H9 (cell line): ENCODE data around the gene ITIH6. TPM values are rescaled to one million over a fixed set of nuclear protein-coding genes. Genes with fewer than 3 reads are reported as not detected.

Experiments used
- DNase-seq: peaks from one replicate; pipeline ENCODE4 v3.0.0-alpha.2; 2017
- H2AFZ ChIP-seq: one replicate; pipeline ENCODE4 v1.6.1; 2013; ENCODE audit warnings: mild to moderate bottlenecking, low read length, control low read depth, moderate library complexity
- H2AK5ac ChIP-seq: 2 replicates; pipeline ENCODE4 v1.6.1; 2013; ENCODE audit warnings: low read length, control low read depth, mixed read lengths; ENCODE audit not compliant: insufficient read length
- H2BK120ac ChIP-seq: one replicate; pipeline ENCODE4 v1.6.1; 2013; ENCODE audit warnings: low read depth, mild to moderate bottlenecking, low read length, control low read depth, inconsistent platforms; ENCODE audit not compliant: poor library complexity, severe bottlenecking
- H2BK12ac ChIP-seq: 2 replicates; pipeline ENCODE4 v1.6.1; 2013; ENCODE audit warnings: low read length, control low read depth, mixed read lengths, low read depth; ENCODE audit not compliant: insufficient read length
- H2BK15ac ChIP-seq: 2 replicates; pipeline ENCODE4 v1.6.1; 2013; ENCODE audit warnings: low read depth, low read length, control low read depth
- H2BK20ac ChIP-seq: one replicate; pipeline ENCODE4 v1.6.1; 2013; ENCODE audit warnings: low read depth, mild to moderate bottlenecking, low read length, control low read depth, inconsistent platforms; ENCODE audit not compliant: poor library complexity, severe bottlenecking
- H2BK5ac ChIP-seq: 2 replicates; pipeline ENCODE4 v1.6.1; 2013; ENCODE audit warnings: low read length, control low read depth, mixed read lengths; ENCODE audit not compliant: insufficient read length
- H3K14ac ChIP-seq: 2 replicates; pipeline ENCODE4 v1.6.1; 2013; ENCODE audit warnings: low read length, control low read depth; ENCODE audit not compliant: insufficient read depth
- H3K18ac ChIP-seq: 2 replicates; pipeline ENCODE4 v1.6.1; 2013; ENCODE audit warnings: low read depth, mild to moderate bottlenecking, mixed read lengths, low read length, control low read depth; ENCODE audit not compliant: insufficient read length
- H3K23ac ChIP-seq: 2 replicates; pipeline ENCODE4 v1.6.1; 2013; ENCODE audit warnings: low read length, control low read depth, mixed read lengths, low read depth; ENCODE audit not compliant: insufficient read length
- H3K23me2 ChIP-seq: 2 replicates; pipeline ENCODE4 v1.6.1; 2013; ENCODE audit warnings: low read depth, mild to moderate bottlenecking, mixed read lengths, low read length, control low read depth; ENCODE audit not compliant: insufficient read length, poor library complexity, severe bottlenecking
- H3K27ac ChIP-seq: 2 replicates; pipeline ENCODE4 v1.5.1; 2013; ENCODE audit warnings: low read length, control low read depth, mixed read lengths, low read depth; ENCODE audit not compliant: insufficient read length
- H3K27me3 ChIP-seq: 2 replicates; pipeline ENCODE4 v1.6.1; 2013; ENCODE audit warnings: low read length, control low read depth, inconsistent platforms; ENCODE audit not compliant: insufficient read depth
- H3K4ac ChIP-seq: 2 replicates; pipeline ENCODE4 v1.6.1; 2013; ENCODE audit warnings: low read depth, mild to moderate bottlenecking, control low read depth, inconsistent platforms, low read length, moderate library complexity
- H3K4me1 ChIP-seq: 2 replicates; pipeline ENCODE4 v1.6.1; 2013; ENCODE audit warnings: low read length, control low read depth, inconsistent platforms; ENCODE audit not compliant: insufficient read depth
- H3K4me2 ChIP-seq: 2 replicates; pipeline ENCODE4 v1.6.1; 2013; ENCODE audit warnings: low read length, control low read depth, mixed read lengths; ENCODE audit not compliant: insufficient read length, insufficient read depth
- H3K56ac ChIP-seq: 2 replicates; pipeline ENCODE4 v1.6.1; 2013; ENCODE audit warnings: low read depth, mild to moderate bottlenecking, mixed read lengths, low read length, control low read depth; ENCODE audit not compliant: insufficient read length
- H3K79me1 ChIP-seq: 2 replicates; pipeline ENCODE4 v1.6.1; 2013; ENCODE audit warnings: low read depth, mild to moderate bottlenecking, moderate library complexity, low read length, control low read depth, inconsistent platforms; ENCODE audit not compliant: insufficient read depth, poor library complexity, severe bottlenecking
- H3K79me2 ChIP-seq: 2 replicates; pipeline ENCODE4 v1.6.1; 2013; ENCODE audit warnings: low read length, control low read depth, inconsistent platforms; ENCODE audit not compliant: insufficient read depth
- H3K9ac ChIP-seq: 2 replicates; pipeline ENCODE4 v1.6.1; 2013; ENCODE audit warnings: low read length, control low read depth, mixed read lengths; ENCODE audit not compliant: insufficient read length; ENCODE audit errors: extremely low read depth
- H3K9me3 ChIP-seq: one replicate; pipeline ENCODE4 v1.6.1; 2013; ENCODE audit warnings: low read depth, low read length, inconsistent platforms; ENCODE audit not compliant: control insufficient read depth
- H3T11ph ChIP-seq: one replicate; pipeline ENCODE4 v1.6.1; 2013; ENCODE audit warnings: mild to moderate bottlenecking, low read length, control low read depth, inconsistent platforms
- H4K20me1 ChIP-seq: one replicate; pipeline ENCODE4 v1.6.1; 2013; ENCODE audit not compliant: control insufficient read depth, insufficient read length, insufficient read depth
- H4K5ac ChIP-seq: 2 replicates; pipeline ENCODE4 v1.6.1; 2013; ENCODE audit warnings: low read depth, mild to moderate bottlenecking, mixed read lengths, low read length, control low read depth; ENCODE audit not compliant: insufficient read length
- H4K8ac ChIP-seq: replicated peaks from 2 replicates; pipeline ENCODE4 v1.6.1; 2013; ENCODE audit warnings: low read length, control low read depth, mixed read lengths, low read depth; ENCODE audit not compliant: insufficient read length
- H4K91ac ChIP-seq: 2 replicates; pipeline ENCODE4 v1.6.1; 2013; ENCODE audit warnings: low read depth, mild to moderate bottlenecking, moderate library complexity, mixed read lengths, low read length, control low read depth; ENCODE audit not compliant: insufficient read length
- H3K27ac Mint-ChIP-seq, 3 experiments: 2 replicates in 2 of 3; 3 replicates in 1 of 3; pipeline ENCODE4 v1.8.0; 2020 to 2021; ENCODE audit warnings: mixed read lengths in 3 of 3, mild to moderate bottlenecking in 1 of 3, moderate library complexity in 1 of 3
- H3K27me3 Mint-ChIP-seq: 2 replicates; pipeline ENCODE4 v1.8.0; 2021; ENCODE audit warnings: low read depth, mild to moderate bottlenecking, moderate library complexity, mixed read lengths
- H3K36me3 Mint-ChIP-seq, 3 experiments: 2 replicates in 2 of 3; 3 replicates in 1 of 3; pipeline ENCODE4 v1.8.0; 2020 to 2021; ENCODE audit warnings: low read depth in 3 of 3, mixed read lengths in 3 of 3; ENCODE audit not compliant: insufficient read depth in 1 of 3
- H3K4me1 Mint-ChIP-seq, 2 experiments: 2 replicates each; pipeline ENCODE4 v1.8.0; 2020; ENCODE audit warnings: mixed read lengths in 2 of 2
- H3K4me3 Mint-ChIP-seq, 2 experiments: 2 replicates in 1 of 2; 3 replicates in 1 of 2; pipeline ENCODE4 v1.8.0; 2020 to 2021; ENCODE audit warnings: mild to moderate bottlenecking in 2 of 2, mixed read lengths in 2 of 2, moderate library complexity in 1 of 2
- H3K9me3 Mint-ChIP-seq, 2 experiments: 2 replicates in 1 of 2; 3 replicates in 1 of 2; pipeline ENCODE4 v1.8.0; 2020; ENCODE audit warnings: mild to moderate bottlenecking in 2 of 2, mixed read lengths in 2 of 2, moderate library complexity in 1 of 2
- WGBS: extraction: QIAGEN DNeasy Blood & Tissue Kit; methylation state at CpG from one replicate; pipeline ENCODE4 v1.1.7; 2013; ENCODE audit warnings: missing lambda C conversion rate, low lambda C conversion rate, mixed read lengths; ENCODE audit not compliant: insufficient read length; ENCODE audit errors: extremely low coverage; 5-methylcytosine and 5-hydroxymethylcytosine counted together
- total RNA-seq: library from RNA; stranded (reverse); gene quantifications from 2 replicates; pipeline ENCODE4 v1.2.1, GENCODE V29; 2021
- TF ChIP-seq, protein P1 (sequence below): fragments of 200-600 bp; sonication (generic); conservative IDR thresholded peaks from 3 replicates; pipeline ENCODE4 v1.8.0; 2021; ENCODE audit warnings: antibody characterized with exemption, mild to moderate bottlenecking

ITIH6 gene
- total RNA-seq, 1 experiment from 2014 or later = not detected

DNA sequence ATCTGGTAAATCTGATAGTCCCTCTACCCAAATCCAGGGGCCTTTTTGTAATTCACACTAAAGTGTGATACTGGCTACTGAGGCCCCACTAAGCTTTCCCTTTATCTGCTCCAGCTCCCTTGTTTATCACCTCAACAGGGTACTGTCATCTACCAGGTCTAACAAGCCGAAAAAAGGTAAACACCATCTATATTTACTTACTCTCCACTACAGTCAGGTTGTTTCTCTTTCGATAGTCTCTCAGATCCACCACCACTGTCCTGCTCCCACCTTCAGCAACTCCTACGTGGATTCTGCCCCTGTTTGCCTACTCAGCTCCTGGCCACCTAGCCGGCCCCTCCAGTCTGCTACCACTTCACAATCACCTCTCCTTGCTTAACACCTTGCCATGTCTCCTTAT lies 3.3 kb downstream of the ITIH6 start:
- Histone ChIP-seq H2AK5ac (no peak overlapping the region), H3K56ac (no peak overlapping the region), H2BK12ac (no peak overlapping the region), H3K4ac (no peak overlapping the region), H3K4me2 (no peak overlapping the region), H4K91ac (no peak overlapping the region), H4K8ac (no peak overlapping the region), H2BK20ac (no peak overlapping the region), H3K9ac (no peak overlapping the region), H4K20me1 (no peaks in the 10 kb centered on the region), H3K23ac (no peak overlapping the region), H2BK15ac (no peak overlapping the region), H3K27ac (no peak overlapping the region), H2BK5ac (no peak overlapping the region), H3K9me3 (peaks cover 47% of the 10 kb centered on the region), H3K14ac (no peak overlapping the region), H3T11ph (no peak overlapping the region), H3K27me3 (no peaks in the 10 kb centered on the region; the same call in 1 of the 2 replicates), H2BK120ac (no peak overlapping the region), H4K5ac (no peak overlapping the region), H3K79me1 (no peaks in the 10 kb centered on the region), H2AFZ (no peak overlapping the region), H3K79me2 (no peaks in the 10 kb centered on the region), H3K4me1 (no peaks in the 10 kb centered on the region), H3K18ac (no peak overlapping the region), H3K23me2 (no peaks in the 10 kb centered on the region)
- Mint-ChIP-seq H3K27me3 (peaks cover 2% of the 10 kb centered on the region), H3K36me3 (no peaks in the 10 kb centered on the region; a peak in 3 of 7 replicates), H3K9me3 (peaks cover 57 to 65% of the 10 kb centered on the region in 2 experiments), H3K27ac (no peak overlapping the region), H3K4me3 (no peak overlapping the region), H3K4me1 (no peaks in the 10 kb centered on the region)
- no peak for DNase-seq
- TF ChIP-seq, protein P1, sequence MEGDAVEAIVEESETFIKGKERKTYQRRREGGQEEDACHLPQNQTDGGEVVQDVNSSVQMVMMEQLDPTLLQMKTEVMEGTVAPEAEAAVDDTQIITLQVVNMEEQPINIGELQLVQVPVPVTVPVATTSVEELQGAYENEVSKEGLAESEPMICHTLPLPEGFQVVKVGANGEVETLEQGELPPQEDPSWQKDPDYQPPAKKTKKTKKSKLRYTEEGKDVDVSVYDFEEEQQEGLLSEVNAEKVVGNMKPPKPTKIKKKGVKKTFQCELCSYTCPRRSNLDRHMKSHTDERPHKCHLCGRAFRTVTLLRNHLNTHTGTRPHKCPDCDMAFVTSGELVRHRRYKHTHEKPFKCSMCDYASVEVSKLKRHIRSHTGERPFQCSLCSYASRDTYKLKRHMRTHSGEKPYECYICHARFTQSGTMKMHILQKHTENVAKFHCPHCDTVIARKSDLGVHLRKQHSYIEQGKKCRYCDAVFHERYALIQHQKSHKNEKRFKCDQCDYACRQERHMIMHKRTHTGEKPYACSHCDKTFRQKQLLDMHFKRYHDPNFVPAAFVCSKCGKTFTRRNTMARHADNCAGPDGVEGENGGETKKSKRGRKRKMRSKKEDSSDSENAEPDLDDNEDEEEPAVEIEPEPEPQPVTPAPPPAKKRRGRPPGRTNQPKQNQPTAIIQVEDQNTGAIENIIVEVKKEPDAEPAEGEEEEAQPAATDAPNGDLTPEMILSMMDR = no peak
- no CpG with 5 or more reads among the region's 4 CpGs for WGBS
